Stimulated activated CD4-positive, alpha-beta T cell treated with anti-CD3 and anti-CD28 coated beads, Interleukin-15, amount 100 ng/mL, for 1 hour (primary cell): ENCODE data around the gene SENP7.
"Not testable (repeated sequence)": the region's sequence is repeated elsewhere in the genome, so short reads cannot be mapped to it uniquely, and the experiment has no call there.

Experiments used
- DNase-seq, 2 donors: peaks; one replicate each; pipeline ENCODE4 v3.0.0-alpha.2; 2020; ENCODE audit warnings: low read depth in 1 of 2, low spot score in 1 of 2

The SENP7 gene

DNA sequence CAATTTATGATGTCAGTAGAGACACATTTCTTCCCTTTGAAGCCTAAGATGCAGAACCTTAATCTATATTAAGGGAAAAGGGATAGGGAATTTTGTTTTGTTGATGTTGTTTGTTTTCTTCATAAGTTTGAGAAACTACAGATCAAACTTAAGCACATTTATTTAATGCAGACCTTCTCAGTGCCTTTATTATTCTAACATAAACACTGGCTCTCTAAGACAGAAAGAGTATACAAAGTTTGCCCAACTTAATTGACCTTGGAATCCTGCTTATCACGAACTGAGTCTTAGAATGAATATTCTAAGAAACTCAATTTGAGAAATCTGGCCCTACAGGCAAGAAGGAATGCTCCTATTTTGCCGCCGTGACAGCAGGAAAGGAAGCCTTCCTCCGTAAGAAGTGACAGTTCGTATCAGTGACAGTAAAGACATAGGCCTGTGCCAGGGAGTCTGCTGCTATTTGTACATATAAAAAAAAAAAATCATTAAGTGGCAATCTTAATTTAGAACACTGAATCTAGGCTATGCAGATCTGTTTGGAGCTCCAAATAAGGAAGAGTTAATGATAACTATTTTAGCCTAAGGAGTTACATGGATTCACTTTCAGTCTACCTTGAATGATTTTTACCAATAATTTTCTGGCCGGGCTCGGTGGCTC is 183.9 kb downstream of the SENP7 start:
- DNase-seq = no peak

DNA sequence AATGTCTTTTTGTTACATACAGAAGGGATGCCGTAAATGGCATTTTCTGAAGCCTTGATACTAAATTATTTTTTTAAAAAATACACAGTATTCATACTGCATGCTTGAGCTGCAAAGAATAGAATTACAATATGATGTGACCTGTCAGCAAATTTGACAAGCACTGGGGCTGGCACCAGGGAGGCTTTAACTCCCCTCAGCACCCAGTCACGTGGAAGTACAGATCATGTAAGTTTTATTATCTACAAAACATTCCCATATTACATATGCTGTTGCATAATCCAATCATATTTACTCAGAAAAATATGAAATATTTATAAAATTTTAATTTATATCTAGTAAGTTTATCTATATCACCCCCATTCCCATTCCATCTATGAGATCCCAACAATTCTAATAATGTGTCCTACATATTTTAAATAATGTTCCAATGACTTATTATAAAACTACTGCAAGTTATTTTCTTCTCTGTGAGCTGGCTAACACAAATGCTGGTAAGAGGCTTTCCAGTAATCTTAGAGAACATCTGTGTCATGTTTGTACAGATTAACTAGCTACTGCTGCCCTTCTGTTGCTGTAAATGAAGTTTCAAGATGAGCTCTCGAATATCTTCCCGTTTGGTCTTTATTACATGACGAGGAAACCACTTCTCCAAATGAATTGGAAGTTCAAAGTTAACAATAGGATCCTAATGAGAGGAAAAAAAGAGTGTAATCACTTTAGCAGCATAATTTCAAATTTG is 187.4 kb downstream of the SENP7 start:
- no peak for DNase-seq

DNA sequence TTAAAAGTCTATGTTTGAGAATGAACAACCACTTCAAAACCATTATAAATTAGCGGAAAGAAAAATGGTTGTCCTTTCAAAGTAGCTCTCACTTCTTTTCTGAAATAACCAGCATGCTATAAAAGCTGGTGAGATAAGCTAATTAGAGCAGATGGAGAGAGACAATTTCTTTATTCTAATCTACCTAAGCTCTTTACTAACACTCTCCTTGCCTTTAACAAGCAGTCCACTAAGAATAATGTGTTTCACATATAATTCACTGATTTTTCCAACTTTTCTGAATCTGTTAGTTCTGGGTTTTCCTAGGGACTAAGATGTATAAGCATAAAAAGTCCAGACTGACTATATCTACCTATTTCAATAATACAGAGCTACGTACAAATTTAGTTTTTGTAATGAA is 192.5 kb downstream of the SENP7 start, which contains the start of gene IMPG2:
TSS of gene IMPG2 (minus strand) at position 101 of the 400 bp plus-strand sequence. CDS start 203 bp downstream, outside the sequence.
- no peak for DNase-seq

DNA sequence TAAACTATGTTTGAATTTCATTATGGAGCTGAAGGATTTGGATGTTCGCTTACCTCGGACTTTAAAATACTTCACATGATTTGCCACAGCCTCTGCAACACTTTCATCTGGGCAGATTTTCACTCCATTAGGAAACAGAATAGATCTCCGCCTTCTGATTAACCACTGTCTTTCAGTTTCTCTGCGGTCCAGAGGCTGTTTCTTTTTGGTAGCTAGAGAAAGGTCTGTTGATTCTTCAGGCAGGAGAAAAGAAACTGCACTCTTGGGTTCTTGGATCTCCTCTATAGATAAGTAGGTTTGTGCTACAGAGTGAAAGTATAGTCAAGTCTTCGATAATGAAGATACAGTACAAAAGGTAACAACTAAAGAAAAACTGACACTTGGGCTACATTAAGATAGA is 193.5 kb downstream of the SENP7 start:
- no peak for DNase-seq

DNA sequence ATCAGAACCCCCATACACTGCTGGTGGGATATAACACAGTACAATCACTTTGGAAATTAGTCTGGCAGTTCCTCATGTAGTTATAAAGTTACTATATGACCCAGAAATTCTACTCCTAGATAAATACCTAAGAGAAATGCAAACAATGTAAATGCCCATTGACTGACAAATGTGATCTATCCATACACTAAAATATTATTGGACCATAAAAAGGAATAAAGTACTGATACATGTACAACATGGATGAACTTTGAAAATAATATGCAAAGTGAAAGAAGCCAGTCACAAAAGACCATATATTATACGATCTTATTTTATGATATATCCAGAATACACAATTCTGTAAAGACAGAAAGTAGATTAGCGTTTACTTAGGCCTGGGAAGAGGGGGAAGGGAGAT is 200.5 kb downstream of the SENP7 start:
- DNase-seq = no peak

DNA sequence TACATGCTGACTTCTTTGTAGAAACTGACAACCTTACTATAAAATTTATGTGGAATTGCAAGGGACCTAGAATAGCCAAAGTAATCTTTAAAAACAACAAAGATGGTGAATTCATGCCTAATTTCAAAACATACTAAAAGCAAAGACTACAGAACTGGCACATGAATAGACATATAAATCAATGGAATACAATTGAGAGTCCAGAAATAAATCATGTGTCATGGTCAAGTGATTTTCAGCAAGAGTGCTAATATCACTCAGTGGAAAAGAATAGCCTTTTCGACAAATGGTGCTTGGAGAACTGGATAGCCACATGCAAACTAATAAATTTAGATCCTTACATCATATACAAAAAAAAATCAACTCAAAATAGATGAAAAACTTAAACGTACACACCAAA is 201.3 kb downstream of the SENP7 start:
- DNase-seq = no peak

DNA sequence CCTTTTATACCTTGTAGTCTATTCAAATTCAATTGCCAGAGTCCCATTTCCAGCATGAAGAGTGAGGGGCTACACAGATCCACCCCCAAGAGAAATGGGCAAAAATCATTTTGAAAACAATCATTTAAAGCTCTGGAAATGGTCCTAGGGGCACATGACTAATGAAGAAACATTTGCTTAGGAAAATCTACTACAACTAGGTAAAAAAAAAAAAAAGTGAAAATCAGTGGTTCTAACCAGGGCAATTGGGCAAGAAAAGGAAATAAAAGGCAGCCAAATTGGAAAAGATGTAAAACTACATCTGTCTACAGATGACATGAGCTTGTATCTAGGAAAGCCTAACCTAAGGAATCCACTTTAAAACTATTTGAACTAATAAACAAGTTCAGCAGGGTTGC is 202.0 kb downstream of the SENP7 start:
- no peak for DNase-seq

DNA sequence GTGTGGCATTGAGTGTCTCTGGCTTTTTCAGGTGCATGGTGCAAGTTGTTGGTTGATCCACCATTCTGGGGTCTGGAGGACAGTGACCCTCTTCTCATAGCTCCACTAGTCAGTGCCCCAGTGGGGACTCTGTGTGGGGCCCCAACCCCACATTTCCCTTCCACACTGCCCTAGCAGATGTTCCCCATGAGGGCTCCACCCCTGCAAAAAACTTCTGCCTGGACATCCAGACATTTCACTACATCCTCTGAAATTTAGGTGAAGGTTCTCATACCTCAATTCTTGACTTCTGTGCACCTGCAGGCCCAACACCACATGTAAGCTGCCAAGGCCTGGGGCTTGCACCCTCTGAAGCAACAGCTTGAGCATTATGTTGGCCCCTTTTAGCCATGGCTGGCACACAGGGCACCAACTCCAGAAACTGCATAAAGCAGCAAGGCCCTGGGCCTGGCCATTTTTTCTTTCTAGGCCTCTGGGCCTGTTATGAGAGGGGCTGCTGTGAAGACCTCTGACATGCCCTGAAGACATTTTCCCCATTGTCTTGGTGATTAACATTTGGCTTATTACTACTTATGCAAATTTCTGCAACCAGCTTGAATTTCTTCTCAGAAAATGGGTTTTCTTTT is 204.8 kb downstream of the SENP7 start:
- not testable (repeated sequence) for DNase-seq

DNA sequence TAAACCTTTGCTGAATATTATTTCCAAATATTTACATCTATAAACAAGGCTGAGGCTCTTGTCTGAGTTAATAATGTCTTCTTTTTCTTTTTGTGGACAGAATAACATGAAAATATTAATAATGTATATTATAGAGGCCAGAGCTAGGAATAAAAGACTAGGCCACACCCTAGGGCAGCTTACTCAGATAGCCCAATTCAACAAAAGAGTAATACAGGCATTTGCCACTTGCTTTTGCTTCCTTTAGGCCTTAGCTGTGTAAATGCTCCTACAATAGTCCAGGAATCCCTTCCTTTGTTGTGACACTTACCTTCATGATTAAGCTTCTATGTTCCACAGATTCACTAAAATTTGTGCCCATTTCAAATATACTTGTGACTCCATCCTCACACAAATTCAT is 209.2 kb downstream of the SENP7 start:
- no peak for DNase-seq

DNA sequence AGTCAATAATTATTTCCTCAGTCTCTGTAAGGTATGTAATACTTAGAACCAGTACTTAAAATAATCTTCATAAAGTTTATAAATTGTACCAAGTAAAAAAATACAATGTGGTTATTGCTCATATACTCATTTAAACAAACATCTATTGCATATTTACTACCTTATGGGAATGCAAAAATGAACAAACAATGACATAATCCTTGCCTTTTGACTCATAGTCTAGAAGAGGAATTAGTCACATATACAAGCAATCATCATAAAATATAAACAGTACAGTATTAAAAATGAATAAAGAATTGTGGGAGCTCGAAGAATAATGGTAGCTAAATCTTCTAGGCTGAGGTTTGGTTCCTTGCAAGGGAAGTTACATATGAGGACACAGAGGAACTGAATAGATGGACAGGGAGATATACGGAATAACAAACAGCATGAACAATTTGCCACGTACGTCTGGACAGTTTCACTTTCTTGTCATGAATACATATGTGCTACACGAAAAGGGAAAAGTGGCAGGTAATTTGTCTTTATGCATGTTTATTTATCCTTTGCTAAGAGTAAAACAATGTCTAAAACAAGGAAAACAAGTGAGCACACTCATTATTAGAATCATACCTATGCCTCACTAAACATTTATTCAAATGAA is 209.8 kb downstream of the SENP7 start:
- no peak for DNase-seq

DNA sequence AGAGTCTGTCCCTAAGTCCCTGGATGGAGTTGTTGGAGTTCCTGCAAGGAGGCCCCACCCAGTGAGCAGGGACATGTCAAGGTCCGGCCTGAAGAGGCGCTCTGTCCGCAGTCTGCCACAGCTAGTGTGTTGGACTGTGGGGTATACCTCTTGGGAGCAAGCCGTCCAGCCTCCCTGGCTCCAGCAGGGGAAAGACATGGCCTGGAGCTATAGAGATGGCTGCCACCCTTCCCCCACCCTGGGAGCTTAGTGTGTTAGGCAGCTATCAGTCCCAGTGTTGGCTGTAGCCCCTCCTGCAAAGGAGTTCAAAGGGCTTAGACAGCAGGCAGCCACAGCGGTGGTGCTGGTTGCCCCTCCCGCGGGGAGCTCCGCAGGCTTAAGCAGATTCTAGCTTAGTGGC is 212.9 kb downstream of the SENP7 start:
- no peak for DNase-seq

DNA sequence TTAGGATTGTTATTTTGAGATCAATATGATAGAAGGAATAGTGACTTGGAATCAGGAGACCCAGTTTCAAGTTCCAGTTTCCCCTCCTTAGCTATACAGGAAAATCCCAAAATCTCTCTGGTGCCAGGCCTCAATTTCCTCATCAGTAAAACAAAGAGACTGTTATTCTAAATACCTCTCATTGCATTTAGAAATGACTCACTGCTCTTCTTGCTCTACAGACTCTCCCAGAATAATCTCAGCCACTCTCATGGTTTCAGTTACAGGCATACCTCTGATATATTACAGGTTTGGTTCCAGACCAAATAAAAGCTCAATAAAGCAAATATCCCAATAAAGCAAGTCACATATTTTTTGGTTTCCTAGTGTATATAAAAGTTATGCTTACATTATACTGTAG is 221.0 kb downstream of the SENP7 start:
- DNase-seq = no peak

DNA sequence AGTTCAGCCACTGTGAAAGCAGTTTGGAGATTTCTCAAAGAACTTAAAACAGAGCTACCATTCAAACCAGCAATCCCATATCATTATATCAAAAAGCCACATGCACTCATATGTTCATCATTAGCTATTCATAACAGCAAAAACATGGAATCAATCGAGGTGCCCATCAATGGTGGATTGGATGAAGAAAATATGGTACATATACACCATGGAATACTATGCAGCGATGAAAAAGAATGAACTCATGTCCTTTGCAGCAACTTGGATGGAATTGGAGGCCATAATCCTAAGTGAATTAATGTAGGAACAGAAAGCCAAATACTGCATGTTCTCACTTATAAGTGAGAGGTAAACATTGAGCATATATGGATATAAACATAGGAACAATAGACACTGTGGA is 224.7 kb downstream of the SENP7 start:
- DNase-seq = no peak

DNA sequence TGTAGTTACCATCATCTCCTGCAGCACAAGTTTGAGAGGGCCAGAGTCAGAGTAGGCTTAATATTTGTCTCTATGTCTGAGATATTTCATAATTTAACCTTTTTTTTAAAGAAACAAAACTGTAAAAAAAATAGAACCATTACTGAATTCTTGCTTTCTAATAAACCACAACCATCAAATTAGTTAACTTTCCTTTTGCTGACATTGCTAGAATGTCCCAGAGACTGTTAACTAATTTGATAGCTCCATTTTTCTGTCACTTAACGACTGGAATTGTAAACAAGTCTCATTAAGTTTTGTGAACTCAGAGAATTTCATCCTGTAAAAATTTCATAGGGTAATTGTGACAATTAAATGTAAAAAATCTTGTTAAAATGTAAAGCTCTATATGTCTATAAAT is 228.3 kb downstream of the SENP7 start:
- no peak for DNase-seq

DNA sequence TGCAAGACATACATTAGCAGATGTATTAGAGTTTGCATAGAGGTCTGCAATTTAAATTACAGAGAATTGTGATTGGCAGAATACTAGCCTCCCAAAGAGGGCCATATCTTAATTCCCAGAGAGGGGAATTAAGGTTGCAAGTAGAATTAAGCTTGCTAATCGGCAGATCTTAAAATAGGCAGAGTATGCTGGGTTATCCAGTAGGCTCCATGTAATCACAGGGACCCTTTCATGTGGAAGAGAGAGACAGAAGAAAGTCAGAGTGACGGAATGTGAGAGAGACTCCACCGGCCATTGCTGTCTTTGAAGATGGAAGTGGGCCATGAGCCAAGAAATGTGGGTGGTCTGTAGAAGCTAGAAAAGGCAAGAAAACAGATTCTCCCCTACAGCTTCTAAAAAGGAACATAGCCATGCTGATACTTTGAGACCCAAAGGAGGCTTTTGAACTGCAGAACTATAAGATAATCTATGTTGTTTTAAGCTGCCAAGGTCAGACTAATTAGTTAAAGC is 231.4 kb downstream of the SENP7 start:
- DNase-seq = no peak

DNA sequence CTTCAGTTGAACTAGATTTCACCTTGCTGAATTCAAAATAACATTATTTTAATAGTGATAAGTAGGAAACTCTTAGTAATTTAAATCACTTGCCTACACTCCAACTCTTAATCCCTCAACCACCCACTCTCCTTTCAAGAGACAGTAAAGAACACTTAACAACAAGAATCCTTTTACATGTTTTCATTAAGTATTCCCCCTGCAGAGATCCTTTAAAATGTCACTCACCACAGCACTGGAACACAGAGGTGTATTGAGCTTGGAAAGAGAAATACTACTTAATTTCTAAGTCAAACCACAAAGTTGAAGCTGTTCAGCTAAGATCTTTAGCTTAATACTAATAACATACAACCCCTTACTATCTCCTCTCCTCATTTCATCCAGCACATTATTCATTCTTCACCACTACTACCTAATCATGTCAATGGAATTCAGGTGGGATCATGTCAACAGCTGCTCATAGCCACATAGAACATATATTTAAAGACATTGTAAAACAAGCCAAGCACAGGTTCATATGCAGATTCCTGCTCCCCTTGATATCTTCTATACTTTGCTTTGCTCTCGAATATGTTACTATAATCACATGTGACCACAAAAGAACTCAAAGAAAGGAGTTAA is 233.1 kb downstream of the SENP7 start:
- DNase-seq = no peak

DNA sequence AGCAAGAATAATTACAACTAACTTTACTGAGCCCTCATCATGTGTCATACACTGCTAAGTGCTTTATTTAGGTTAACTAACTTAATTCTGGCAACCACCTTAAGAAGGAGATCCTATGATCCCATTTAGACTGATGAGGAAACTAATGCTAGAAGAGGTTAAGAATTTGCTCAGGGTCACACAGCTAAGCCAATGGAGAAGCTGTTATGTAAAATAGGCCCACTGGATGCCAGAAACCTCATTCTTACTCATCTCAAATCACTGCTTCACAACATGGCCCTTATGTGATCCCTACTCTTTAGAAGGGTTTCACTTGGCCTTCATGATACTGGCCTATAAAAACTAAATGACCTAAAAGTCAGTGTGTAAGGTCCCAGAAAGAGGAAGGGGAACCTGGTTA is 233.8 kb downstream of the SENP7 start:
- no peak for DNase-seq

DNA sequence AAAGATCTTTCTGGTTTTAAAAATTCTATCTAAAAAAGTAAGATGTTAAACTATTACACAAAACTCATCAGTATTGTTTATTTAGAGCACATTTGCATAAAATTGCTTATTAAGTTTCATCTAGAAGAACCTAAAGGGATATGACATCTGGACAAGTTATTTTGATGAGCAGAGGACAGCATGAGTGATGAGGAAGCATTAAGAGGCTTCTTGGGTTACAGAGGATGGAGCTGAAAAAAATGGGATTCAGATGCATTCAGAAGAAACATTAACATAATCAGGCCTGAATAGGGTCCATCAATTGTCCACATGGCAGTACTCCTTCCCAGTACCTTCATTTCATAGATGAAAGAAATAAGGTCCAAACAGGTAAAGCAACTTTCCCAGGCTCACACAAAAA is 234.3 kb downstream of the SENP7 start:
- no peak for DNase-seq
